ENCODE measurements around the gene TMUB1.

Gene TMUB1

DNA sequence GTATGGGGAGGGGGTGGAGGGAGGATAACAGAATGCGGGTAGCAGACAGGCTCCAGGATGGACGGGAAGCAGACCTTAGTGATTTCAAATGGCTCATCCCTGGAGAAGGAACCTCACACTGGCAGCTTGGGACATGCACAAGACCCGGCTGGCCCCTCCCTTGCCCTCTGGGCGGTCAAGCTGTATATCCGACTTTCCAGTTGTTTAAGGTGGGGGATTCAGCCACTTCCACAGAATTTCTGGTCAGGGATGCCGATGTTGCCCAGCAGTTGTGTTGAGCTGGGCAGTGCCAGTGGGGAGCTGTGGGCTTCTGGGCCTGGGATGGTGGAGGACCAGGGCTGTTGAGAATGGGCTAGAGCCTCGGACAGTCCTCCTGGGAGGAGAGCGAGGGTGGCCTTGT, 45.4 kb upstream of the TMUB1 start:
- peaks cover 46 to 85% of the 10 kb centered on the region in 2 donors for H3K36me3 ChIP-seq (replicated peaks in 1 of 2; ENCODE audit: control insufficient read depth in 2 of 2, insufficient read depth in 2 of 2, low read length in 2 of 2)
- no peak overlapping the region for H2AFZ ChIP-seq (ENCODE audit: low read length)
- H3K4ac ChIP-seq (ENCODE audit: low read length) = no peak overlapping the region
- H3K27me3 ChIP-seq (ENCODE audit: control insufficient read depth in 3 of 3, insufficient read depth in 3 of 3, low read depth in 1 of 3, low read length in 3 of 3) = peaks cover 0 to 1% (median 0%) of the 10 kb centered on the region in 3 experiments
- no peak overlapping the region for H3K23ac ChIP-seq (ENCODE audit: low read depth, low read length, poor library complexity)
- peaks cover 0 to 13% of the 10 kb centered on the region in 2 donors for H3K4me1 ChIP-seq (ENCODE audit: control insufficient read depth in 2 of 2, insufficient read depth in 1 of 2, low read depth in 1 of 2, low read length in 2 of 2)
- no peak overlapping the region for H3K9ac ChIP-seq (ENCODE audit: low read depth, low read length, poor library complexity)
- no peak overlapping the region for H2BK5ac ChIP-seq (ENCODE audit: low read length)
- H2BK12ac ChIP-seq (ENCODE audit: low read length) = no peak overlapping the region
- H3K14ac ChIP-seq (ENCODE audit: low read length) = no peak overlapping the region
- no peak overlapping the region for H2BK15ac ChIP-seq (ENCODE audit: low read length)
- no peak overlapping the region for H2AK5ac ChIP-seq (ENCODE audit: low read depth, low read length)
- peaks cover 12% of the 10 kb centered on the region for H3K79me1 ChIP-seq (ENCODE audit: low read depth, low read length)
- H2BK120ac ChIP-seq (ENCODE audit: low read depth, low read length) = no peak overlapping the region
- peak overlapping the region; percentile 57 for H3K18ac ChIP-seq (ENCODE audit: low read length)
- H4K8ac ChIP-seq (ENCODE audit: low read depth, low read length) = no peak overlapping the region
- DNase-seq (ENCODE audit: low spot score) = no peak
- H3K9me3 ChIP-seq (replicated peaks in 1 of 2; ENCODE audit: control insufficient read depth in 2 of 2, insufficient read depth in 1 of 2, low read depth in 1 of 2, low read length in 2 of 2) = no peaks in the 10 kb centered on the region
- no peak overlapping the region for H3K4me2 ChIP-seq (ENCODE audit: insufficient read depth, low read length, poor library complexity, severe bottlenecking)
- WGBS, 2 donors (ENCODE audit: extremely low coverage in 2 of 2, insufficient read length in 2 of 2, insufficient replicate concordance in 1 of 2) = no CpG with 5 or more reads among the region's 8 CpGs
- no peak overlapping the region for H3K27ac ChIP-seq (replicated peaks; ENCODE audit: low read length)
- H3K4me3 ChIP-seq (ENCODE audit: low read length in 2 of 2) = no peak overlapping the region
- H4K91ac ChIP-seq (ENCODE audit: low read depth, low read length, poor library complexity) = no peak overlapping the region

GRCh38 chr7:151128144-151128543, 44.9 kb upstream of the TMUB1 start:
- Histone ChIP-seq H2BK15ac (ENCODE audit: low read length) (no peak overlapping the region), H4K91ac (ENCODE audit: low read depth, low read length, poor library complexity) (no peak overlapping the region), H3K9ac (ENCODE audit: low read depth, low read length, poor library complexity) (no peak overlapping the region), H2BK12ac (ENCODE audit: low read length) (no peak overlapping the region), H3K79me1 (ENCODE audit: low read depth, low read length) (peaks cover 16% of the 10 kb centered on the region), H3K4me1 (ENCODE audit: control insufficient read depth in 2 of 2, insufficient read depth in 1 of 2, low read depth in 1 of 2, low read length in 2 of 2) (peaks cover 0 to 16% of the 10 kb centered on the region in 2 donors), H3K27me3 (ENCODE audit: control insufficient read depth in 3 of 3, insufficient read depth in 3 of 3, low read depth in 1 of 3, low read length in 3 of 3) (peaks cover 0 to 1% (median 0%) of the 10 kb centered on the region in 3 experiments), H3K18ac (ENCODE audit: low read length) (no peak overlapping the region), H3K4me3 (ENCODE audit: low read length in 2 of 2) (no peak overlapping the region), H2BK5ac (ENCODE audit: low read length) (no peak overlapping the region), H2AFZ (ENCODE audit: low read length) (no peak overlapping the region), H3K4ac (ENCODE audit: low read length) (no peak overlapping the region), H3K9me3 (replicated peaks in 1 of 2; ENCODE audit: control insufficient read depth in 2 of 2, insufficient read depth in 1 of 2, low read depth in 1 of 2, low read length in 2 of 2) (no peaks in the 10 kb centered on the region), H2BK120ac (ENCODE audit: low read depth, low read length) (no peak overlapping the region), H3K27ac (replicated peaks; ENCODE audit: low read length) (no peak overlapping the region), H3K4me2 (ENCODE audit: insufficient read depth, low read length, poor library complexity, severe bottlenecking) (no peak overlapping the region), H3K23ac (ENCODE audit: low read depth, low read length, poor library complexity) (peak overlapping the region; percentile 62), H3K14ac (ENCODE audit: low read length) (no peak overlapping the region), H3K36me3 (replicated peaks in 1 of 2; ENCODE audit: control insufficient read depth in 2 of 2, insufficient read depth in 2 of 2, low read length in 2 of 2) (peaks cover 45 to 82% of the 10 kb centered on the region in 2 donors), H2AK5ac (ENCODE audit: low read depth, low read length) (no peak overlapping the region), H4K8ac (ENCODE audit: low read depth, low read length) (no peak overlapping the region)
- WGBS, 2 donors (ENCODE audit: extremely low coverage in 2 of 2, insufficient read length in 2 of 2, insufficient replicate concordance in 1 of 2) = no CpG with 5 or more reads among the region's 14 CpGs
- DNase-seq (ENCODE audit: low spot score) = no peak

DNA sequence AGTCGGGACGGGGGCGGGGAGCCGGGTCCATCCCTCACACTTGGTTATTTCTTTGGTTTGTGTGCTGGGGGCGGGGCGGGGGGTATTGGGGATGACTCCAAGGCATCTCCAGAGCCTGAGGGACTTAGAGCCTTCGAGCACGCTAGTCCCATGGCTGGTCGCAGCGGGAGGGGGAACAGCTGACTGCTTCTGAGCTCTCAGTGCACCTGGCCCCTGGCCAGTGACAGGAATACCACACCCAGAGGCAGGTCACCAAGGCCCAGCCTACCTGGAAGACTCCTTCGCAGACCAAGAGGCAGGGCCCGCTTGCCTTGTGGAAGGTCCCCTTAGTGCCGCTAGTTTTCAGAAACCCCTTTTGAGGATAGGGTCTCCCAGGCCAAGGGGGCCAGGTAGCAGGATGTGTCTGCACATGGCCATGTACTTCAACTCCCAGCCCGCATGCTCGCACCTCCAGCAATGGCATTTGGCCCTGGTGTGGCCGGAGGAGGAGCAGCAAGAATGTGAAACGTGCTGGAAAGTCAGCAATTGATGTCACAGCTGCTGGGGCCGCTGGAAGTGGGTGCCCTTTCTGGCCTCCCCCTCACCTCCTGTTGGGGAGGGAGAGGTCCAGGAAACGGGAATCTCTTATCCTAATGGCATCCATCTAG, 43.3 kb upstream of the TMUB1 start:
- H3K14ac ChIP-seq (ENCODE audit: low read length) = peak overlapping the region; percentile 25
- H3K9ac ChIP-seq (ENCODE audit: low read depth, low read length, poor library complexity) = peak overlapping the region; percentile 84
- peak overlapping the region; percentile 63 for H2BK5ac ChIP-seq (ENCODE audit: low read length)
- peaks cover 35 to 67% of the 10 kb centered on the region in 2 donors for H3K36me3 ChIP-seq (replicated peaks in 1 of 2; ENCODE audit: control insufficient read depth in 2 of 2, insufficient read depth in 2 of 2, low read length in 2 of 2)
- H2AFZ ChIP-seq (ENCODE audit: low read length) = no peak overlapping the region
- H3K23ac ChIP-seq (ENCODE audit: low read depth, low read length, poor library complexity) = peak overlapping the region; percentile 34
- H2BK120ac ChIP-seq (ENCODE audit: low read depth, low read length) = peak overlapping the region; percentile 93
- H3K4me1 ChIP-seq (ENCODE audit: control insufficient read depth in 2 of 2, insufficient read depth in 1 of 2, low read depth in 1 of 2, low read length in 2 of 2) = peaks cover 0 to 18% of the 10 kb centered on the region in 2 donors
- peak overlapping the region; percentile 98 for H2AK5ac ChIP-seq (ENCODE audit: low read depth, low read length)
- no peaks in the 10 kb centered on the region for H3K9me3 ChIP-seq (replicated peaks in 1 of 2; ENCODE audit: control insufficient read depth in 2 of 2, insufficient read depth in 1 of 2, low read depth in 1 of 2, low read length in 2 of 2)
- H3K4me3 ChIP-seq (ENCODE audit: low read length in 2 of 2) = no peak overlapping the region
- peak overlapping the region; percentile 97 for H3K18ac ChIP-seq (ENCODE audit: low read length)
- H2BK12ac ChIP-seq (ENCODE audit: low read length) = peak overlapping the region; percentile 84
- no peak overlapping the region for H3K4ac ChIP-seq (ENCODE audit: low read length)
- WGBS, 2 donors (ENCODE audit: extremely low coverage in 2 of 2, insufficient read length in 2 of 2, insufficient replicate concordance in 1 of 2) = no CpG with 5 or more reads among the region's 19 CpGs
- peak overlapping the region; percentile 85 for H4K91ac ChIP-seq (ENCODE audit: low read depth, low read length, poor library complexity)
- DNase-seq (ENCODE audit: low spot score) = no peak
- peaks cover 13% of the 10 kb centered on the region for H3K79me1 ChIP-seq (ENCODE audit: low read depth, low read length)
- H3K4me2 ChIP-seq (ENCODE audit: insufficient read depth, low read length, poor library complexity, severe bottlenecking) = peak overlapping the region; percentile 73
- peaks cover 0 to 1% (median 0%) of the 10 kb centered on the region in 3 experiments for H3K27me3 ChIP-seq (ENCODE audit: control insufficient read depth in 3 of 3, insufficient read depth in 3 of 3, low read depth in 1 of 3, low read length in 3 of 3)
- H2BK15ac ChIP-seq (ENCODE audit: low read length) = peak overlapping the region; percentile 15
- H4K8ac ChIP-seq (ENCODE audit: low read depth, low read length) = no peak overlapping the region
- peak overlapping the region; percentile 92 for H3K27ac ChIP-seq (replicated peaks; ENCODE audit: low read length)

DNA sequence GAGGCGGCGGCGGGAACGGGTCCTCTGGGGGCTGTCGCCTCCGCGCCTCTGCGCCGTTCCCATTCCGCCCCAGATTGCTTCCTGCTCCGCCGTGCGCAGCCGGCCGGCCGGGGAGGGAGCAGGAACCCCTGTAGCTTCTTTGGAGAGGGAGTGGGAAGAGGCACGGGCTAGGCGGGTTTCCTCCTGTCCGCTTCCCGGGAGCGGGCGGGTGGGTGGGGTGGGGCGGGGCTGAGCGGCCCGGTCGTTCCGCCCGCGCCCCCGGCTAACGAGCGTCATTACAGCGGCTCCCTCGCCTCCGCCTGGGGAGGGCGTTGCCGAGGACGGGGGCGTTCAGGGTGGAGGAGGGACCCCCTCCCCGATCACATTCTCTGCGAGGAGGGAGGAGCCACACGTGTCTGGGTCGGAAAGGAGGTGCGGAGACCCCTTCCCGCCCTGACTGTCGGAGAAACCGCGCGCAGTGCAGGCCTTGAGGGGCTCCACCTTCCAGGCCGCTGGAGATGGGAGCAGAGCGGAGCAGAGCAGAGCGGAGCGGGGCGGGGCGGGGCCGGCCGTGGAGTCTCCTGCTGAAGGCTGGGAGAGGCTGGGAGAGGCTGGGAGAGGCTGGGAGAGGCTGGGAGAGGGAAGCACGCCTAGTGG, 42.7 kb upstream of the TMUB1 start:
- Histone ChIP-seq H3K79me1 (ENCODE audit: low read depth, low read length) (peaks cover 17% of the 10 kb centered on the region), H3K4me3 (ENCODE audit: low read length in 2 of 2) (peak overlapping the region in 1 of 2 donors; percentile 75), H3K36me3 (replicated peaks in 1 of 2; ENCODE audit: control insufficient read depth in 2 of 2, insufficient read depth in 2 of 2, low read length in 2 of 2) (peaks cover 35 to 62% of the 10 kb centered on the region in 2 donors), H2AFZ (ENCODE audit: low read length) (no peak overlapping the region), H3K4ac (ENCODE audit: low read length) (peak overlapping the region; percentile 61), H3K9ac (ENCODE audit: low read depth, low read length, poor library complexity) (peak overlapping the region; percentile 84), H4K8ac (ENCODE audit: low read depth, low read length) (no peak overlapping the region), H4K91ac (ENCODE audit: low read depth, low read length, poor library complexity) (no peak overlapping the region), H3K4me2 (ENCODE audit: insufficient read depth, low read length, poor library complexity, severe bottlenecking) (peak overlapping the region; percentile 81), H3K23ac (ENCODE audit: low read depth, low read length, poor library complexity) (peak overlapping the region; percentile 96), H3K14ac (ENCODE audit: low read length) (peak overlapping the region; percentile 56), H2BK12ac (ENCODE audit: low read length) (peak overlapping the region; percentile 22), H3K9me3 (replicated peaks in 1 of 2; ENCODE audit: control insufficient read depth in 2 of 2, insufficient read depth in 1 of 2, low read depth in 1 of 2, low read length in 2 of 2) (no peaks in the 10 kb centered on the region), H2BK15ac (ENCODE audit: low read length) (no peak overlapping the region), H2BK5ac (ENCODE audit: low read length) (peak overlapping the region; percentile 48), H2AK5ac (ENCODE audit: low read depth, low read length) (peak overlapping the region; percentile 98), H3K27ac (replicated peaks; ENCODE audit: low read length) (peak overlapping the region; percentile 92), H3K4me1 (ENCODE audit: control insufficient read depth in 2 of 2, insufficient read depth in 1 of 2, low read depth in 1 of 2, low read length in 2 of 2) (peaks cover 0 to 18% of the 10 kb centered on the region in 2 donors), H3K27me3 (ENCODE audit: control insufficient read depth in 3 of 3, insufficient read depth in 3 of 3, low read depth in 1 of 3, low read length in 3 of 3) (peaks cover 0 to 1% (median 0%) of the 10 kb centered on the region in 3 experiments), H2BK120ac (ENCODE audit: low read depth, low read length) (peak overlapping the region; percentile 67), H3K18ac (ENCODE audit: low read length) (peak overlapping the region; percentile 95)
- peak; percentile 67 for DNase-seq (ENCODE audit: low spot score)
- no CpG with 5 or more reads among the region's 58 CpGs for WGBS, 2 donors (ENCODE audit: extremely low coverage in 2 of 2, insufficient read length in 2 of 2, insufficient replicate concordance in 1 of 2)

All from neuronal stem cell (in vitro differentiated cells).